AG10803 (cell line): ENCODE data around the gene CAPN10.
"Not testable (repeated sequence)": the region's sequence is repeated elsewhere in the genome, so short reads cannot be mapped to it uniquely, and the experiment has no call there.

ENCODE experiments used
- DNase-seq: peaks from one replicate; pipeline ENCODE4 v3.0.0; 2010; ENCODE audit warnings: low read depth
- H3K4me3 ChIP-seq: 2 replicates; pipeline ENCODE4 v1.5.1; 2011; ENCODE audit warnings: mild to moderate bottlenecking, low read length, control low read depth
- CTCF ChIP-seq: conservative IDR thresholded peaks from 2 replicates; pipeline ENCODE4 v1.5.1; 2011; ENCODE audit warnings: mild to moderate bottlenecking, low read length, control low read depth, inconsistent platforms

Gene CAPN10, protein sequence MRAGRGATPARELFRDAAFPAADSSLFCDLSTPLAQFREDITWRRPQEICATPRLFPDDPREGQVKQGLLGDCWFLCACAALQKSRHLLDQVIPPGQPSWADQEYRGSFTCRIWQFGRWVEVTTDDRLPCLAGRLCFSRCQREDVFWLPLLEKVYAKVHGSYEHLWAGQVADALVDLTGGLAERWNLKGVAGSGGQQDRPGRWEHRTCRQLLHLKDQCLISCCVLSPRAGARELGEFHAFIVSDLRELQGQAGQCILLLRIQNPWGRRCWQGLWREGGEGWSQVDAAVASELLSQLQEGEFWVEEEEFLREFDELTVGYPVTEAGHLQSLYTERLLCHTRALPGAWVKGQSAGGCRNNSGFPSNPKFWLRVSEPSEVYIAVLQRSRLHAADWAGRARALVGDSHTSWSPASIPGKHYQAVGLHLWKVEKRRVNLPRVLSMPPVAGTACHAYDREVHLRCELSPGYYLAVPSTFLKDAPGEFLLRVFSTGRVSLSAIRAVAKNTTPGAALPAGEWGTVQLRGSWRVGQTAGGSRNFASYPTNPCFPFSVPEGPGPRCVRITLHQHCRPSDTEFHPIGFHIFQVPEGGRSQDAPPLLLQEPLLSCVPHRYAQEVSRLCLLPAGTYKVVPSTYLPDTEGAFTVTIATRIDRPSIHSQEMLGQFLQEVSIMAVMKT

DNA sequence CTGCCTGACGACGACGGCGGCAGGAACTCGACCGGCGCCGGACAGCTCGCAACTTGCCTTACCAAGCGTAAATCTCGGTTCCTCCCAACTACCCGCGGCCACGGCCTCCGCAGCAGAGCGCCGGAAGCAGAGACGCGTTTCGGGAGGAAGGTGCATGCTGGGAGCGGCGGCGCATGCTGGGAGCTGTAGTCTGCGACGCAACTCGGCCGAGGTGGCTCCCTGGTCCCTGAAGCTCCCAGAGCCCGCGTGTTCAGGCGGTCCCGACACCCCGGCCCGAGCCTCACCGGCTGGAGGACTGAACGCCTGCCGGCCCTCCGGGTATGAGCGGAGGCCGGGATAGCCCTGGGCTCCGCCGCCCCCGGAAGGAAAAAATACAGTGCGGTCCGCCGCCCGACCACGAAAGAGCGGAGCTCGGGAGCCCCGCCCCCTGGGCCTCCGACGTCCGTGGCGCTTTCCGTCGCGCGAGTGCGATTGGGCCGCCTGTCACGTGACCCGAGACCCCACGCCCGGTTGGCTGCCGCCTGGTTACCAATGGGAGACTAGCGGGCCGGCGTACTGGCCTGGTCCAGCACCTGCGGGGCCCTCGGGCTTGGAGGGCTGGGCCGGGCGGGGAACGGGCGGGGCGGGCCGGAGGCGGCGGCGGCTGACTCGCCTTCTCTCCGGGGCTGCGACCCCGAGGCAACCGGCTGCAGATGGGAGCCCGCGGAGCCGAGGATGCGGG is at the start of gene CAPN10:
CAPN10 (plus strand) TSS at position 537 of the 721 bp plus-strand sequence; CDS start at position 715, 178 bp downstream.
- TF ChIP-seq CTCF: no peak
- peak within 1 kb of the TSS; percentile 98 for H3K4me3 ChIP-seq
- DNase-seq: peak; percentile 91

DNA sequence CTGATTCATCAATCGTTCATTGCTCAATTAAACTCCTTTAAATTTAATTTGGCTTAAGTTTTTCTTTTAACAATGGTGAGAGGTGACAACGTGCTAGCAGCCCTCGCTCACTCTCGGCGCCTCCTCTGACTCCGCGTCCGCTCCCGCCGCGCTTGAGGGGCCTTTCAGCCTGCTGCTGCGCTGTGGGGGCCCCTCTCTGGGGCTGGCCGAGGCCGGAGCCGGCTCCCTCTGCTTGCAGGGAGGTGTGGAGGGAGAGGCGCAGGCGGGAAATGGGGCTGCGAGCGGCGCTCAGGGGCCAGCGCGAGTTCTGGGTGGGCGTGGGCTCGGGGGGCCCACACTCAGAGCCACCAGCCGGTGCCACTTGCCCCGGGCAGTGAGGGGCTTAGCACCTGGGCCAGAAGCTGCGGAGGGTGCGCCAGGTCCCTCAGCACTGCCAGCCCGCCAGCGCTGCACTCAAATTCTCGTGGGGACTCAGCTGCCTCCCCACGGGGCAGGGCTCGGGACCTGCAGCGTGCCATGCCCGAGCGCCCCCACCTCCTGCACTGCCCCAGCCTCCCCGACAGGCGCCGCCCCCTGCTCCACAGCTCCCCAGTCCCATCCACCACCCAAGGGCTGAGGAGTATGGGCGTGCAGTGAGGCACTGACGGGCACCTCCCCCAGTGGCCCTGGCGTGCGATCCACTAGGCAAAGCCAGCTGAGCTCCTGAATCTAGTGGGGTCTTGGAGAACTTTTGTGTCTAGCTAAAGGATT is 48.3 kb upstream of the CAPN10 start:
- no peak for TF ChIP-seq CTCF
- H3K4me3 ChIP-seq: no peak overlapping the region
- DNase-seq: no peak

GRCh38 chr2:240539101-240539500 is 47.4 kb upstream of the CAPN10 start:
- DNase-seq: not testable (repeated sequence)

DNA sequence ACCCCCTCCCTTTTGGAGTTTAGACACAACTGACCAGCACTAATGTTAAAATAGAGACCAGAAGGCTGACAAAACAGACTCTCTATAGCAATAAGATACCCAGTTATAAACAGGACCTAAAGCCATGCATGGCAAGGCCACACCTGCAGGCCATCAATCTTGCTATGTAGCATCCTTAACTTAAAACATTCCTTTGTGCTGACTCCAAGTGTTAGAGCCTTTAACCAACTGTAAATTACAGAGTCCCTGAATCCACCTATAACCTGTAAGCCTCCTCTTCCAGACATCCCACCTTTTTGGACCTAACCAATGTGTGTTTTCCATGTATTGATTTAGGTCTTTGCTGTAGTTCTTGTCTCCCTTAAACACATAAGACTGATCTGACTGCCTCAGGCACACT is 46.6 kb upstream of the CAPN10 start:
- no peak overlapping the region for H3K4me3 ChIP-seq
- DNase-seq: no peak
- no peak for TF ChIP-seq CTCF

More at GRCh38 chr2:240539101-240539500, 47.4 kb upstream of the CAPN10 start:
- H3K4me3 ChIP-seq: not testable (repeated sequence)

- DNase-seq: no peak
- TF ChIP-seq CTCF: no peak
- H3K4me3 ChIP-seq: no peak overlapping the region
These were observed 35.2 kb upstream of the CAPN10 start for GRCh38 chr2:240551288-240551687.

DNA sequence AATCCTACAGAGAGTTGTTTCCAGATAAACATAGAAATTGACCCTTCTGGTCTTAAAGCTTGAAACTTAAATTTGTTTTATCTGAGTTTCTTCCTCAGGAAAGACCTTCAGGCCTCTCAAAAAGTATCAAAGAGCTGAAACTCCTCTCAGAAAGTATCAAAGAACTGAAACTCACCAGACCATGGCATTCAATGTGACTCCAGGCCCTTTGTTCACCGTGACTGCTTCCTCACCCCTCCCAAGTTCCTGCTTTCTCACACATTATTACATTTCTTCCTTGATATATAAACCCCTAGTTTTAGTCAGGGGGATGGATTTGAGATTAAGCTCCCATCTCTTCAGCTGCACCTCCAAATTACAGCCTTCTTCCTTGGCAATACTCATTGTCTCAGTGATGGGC is 34.7 kb upstream of the CAPN10 start:
- H3K4me3 ChIP-seq: no peak overlapping the region
- TF ChIP-seq CTCF: no peak
- DNase-seq: no peak

- DNase-seq: no peak
- TF ChIP-seq CTCF: no peak
These were observed 32.5 kb upstream of the CAPN10 start for GRCh38 chr2:240553956-240554480.

More at GRCh38 chr2:240553956-240554480, 32.5 kb upstream of the CAPN10 start:
- no peak overlapping the region for H3K4me3 ChIP-seq
